HEK293 (cell line): ENCODE results near the gene DMPK.
A peak's percentile ranks its signal among the peaks of the same experiment; 100 is the strongest.

Source experiments
- BCL11A ChIP-seq: fragments of 450-650 bp; formaldehyde crosslinking; IDR thresholded peaks from 2 replicates; pipeline ENCODE4 v1.5.1; 2016; ENCODE audit warnings: low read depth, missing biosample characterization, missing genetic modification characterization
- GLIS1 ChIP-seq: fragments of 450-650 bp; formaldehyde crosslinking; IDR thresholded peaks from 2 replicates; pipeline ENCODE4 v1.5.1; 2016; ENCODE audit warnings: missing biosample characterization, missing genetic modification characterization
- IKZF3 ChIP-seq: fragments of 450-650 bp; IDR thresholded peaks from 2 replicates; pipeline ENCODE4 v1.5.0; 2018; ENCODE audit warnings: missing biosample characterization, mild to moderate bottlenecking, missing genetic modification characterization, moderate library complexity
- SALL2 ChIP-seq: fragments of 450-650 bp; formaldehyde crosslinking; IDR thresholded peaks from 2 replicates; pipeline ENCODE4 v1.5.0; 2017; ENCODE audit warnings: missing biosample characterization, mild to moderate bottlenecking, missing genetic modification characterization, borderline replicate concordance
- SETDB1 ChIP-seq: IDR thresholded peaks from one replicate; pipeline ENCODE4 v1.6.1; 2017; ENCODE audit warnings: mild to moderate bottlenecking, low read length, moderate library complexity, mixed read lengths; ENCODE audit not compliant: insufficient read length
- SP2 ChIP-seq: fragments of 450-650 bp; formaldehyde crosslinking; IDR thresholded peaks from 2 replicates; pipeline ENCODE4 v1.5.1; 2016; ENCODE audit warnings: missing biosample characterization, missing genetic modification characterization
- WT1 ChIP-seq: fragments of 450-650 bp; formaldehyde crosslinking; IDR thresholded peaks from 2 replicates; pipeline ENCODE4 v1.5.1; 2016; ENCODE audit warnings: missing biosample characterization, missing genetic modification characterization
- ZBTB6 ChIP-seq: fragments of 450-650 bp; formaldehyde crosslinking; IDR thresholded peaks from 2 replicates; pipeline ENCODE4 v1.5.1; 2017; ENCODE audit warnings: missing biosample characterization, missing genetic modification characterization
- ZBTB8A ChIP-seq: fragments of 450-650 bp; formaldehyde crosslinking; IDR thresholded peaks from 2 replicates; pipeline ENCODE4 v1.5.1; 2016; ENCODE audit warnings: missing biosample characterization, missing genetic modification characterization
- ZNF138 ChIP-seq: fragments of 450-650 bp; formaldehyde crosslinking; IDR thresholded peaks from 2 replicates; pipeline ENCODE4 v1.5.1; 2016; ENCODE audit warnings: missing biosample characterization, missing genetic modification characterization, borderline replicate concordance
- ZNF184 ChIP-seq: fragments of 450-650 bp; IDR thresholded peaks from 2 replicates; pipeline ENCODE4 v1.5.1; 2018; ENCODE audit warnings: missing biosample characterization, mild to moderate bottlenecking, missing genetic modification characterization
- ZNF2 ChIP-seq: fragments of 450-650 bp; formaldehyde crosslinking; IDR thresholded peaks from 2 replicates; pipeline ENCODE4 v1.5.1; 2016; ENCODE audit warnings: missing biosample characterization, missing genetic modification characterization
- ZNF223 ChIP-seq: fragments of 450-650 bp; formaldehyde crosslinking; IDR thresholded peaks from 2 replicates; pipeline ENCODE4 v1.5.1; 2016; ENCODE audit warnings: missing biosample characterization, missing genetic modification characterization
- ZNF366 ChIP-seq: fragments of 450-650 bp; formaldehyde crosslinking; conservative IDR thresholded peaks from 2 replicates; pipeline ENCODE4 v1.5.1; 2016; ENCODE audit warnings: missing biosample characterization, missing genetic modification characterization
- ZNF449 ChIP-seq: fragments of 450-650 bp; formaldehyde crosslinking; IDR thresholded peaks from 2 replicates; pipeline ENCODE4 v1.5.1; 2017; ENCODE audit warnings: missing biosample characterization, mild to moderate bottlenecking, missing genetic modification characterization, moderate library complexity
- ZNF510 ChIP-seq: fragments of 450-650 bp; formaldehyde crosslinking; IDR thresholded peaks from 2 replicates; pipeline ENCODE4 v1.5.1; 2018; ENCODE audit warnings: mild to moderate bottlenecking, missing genetic modification characterization, missing biosample characterization; ENCODE audit not compliant: insufficient replicate concordance
- ZNF513 ChIP-seq: fragments of 450-650 bp; IDR thresholded peaks from 2 replicates; pipeline ENCODE4 v1.5.1; 2018; ENCODE audit warnings: missing biosample characterization, missing genetic modification characterization
- ZNF530 ChIP-seq: fragments of 450-650 bp; formaldehyde crosslinking; IDR thresholded peaks from 2 replicates; pipeline ENCODE4 v1.5.1; 2016; ENCODE audit warnings: low read depth, missing biosample characterization, missing genetic modification characterization
- ZNF610 ChIP-seq: fragments of 450-650 bp; formaldehyde crosslinking; IDR thresholded peaks from 2 replicates; pipeline ENCODE4 v1.5.1; 2016; ENCODE audit warnings: missing biosample characterization, missing genetic modification characterization, borderline replicate concordance
- ZNF624 ChIP-seq: fragments of 450-650 bp; formaldehyde crosslinking; IDR thresholded peaks from 2 replicates; pipeline ENCODE4 v1.5.1; 2017; ENCODE audit warnings: missing biosample characterization, missing genetic modification characterization
- ZNF658 ChIP-seq: fragments of 450-650 bp; formaldehyde crosslinking; IDR thresholded peaks from 2 replicates; pipeline ENCODE4; 2016; ENCODE audit warnings: missing biosample characterization, missing genetic modification characterization
- ZNF768 ChIP-seq: fragments of 450-650 bp; formaldehyde crosslinking; IDR thresholded peaks from 2 replicates; pipeline ENCODE4 v1.5.1; 2018; ENCODE audit warnings: missing biosample characterization, mild to moderate bottlenecking, missing genetic modification characterization
- ZSCAN16 ChIP-seq: fragments of 450-650 bp; formaldehyde crosslinking; IDR thresholded peaks from 2 replicates; pipeline ENCODE4 v1.5.1; 2016; ENCODE audit warnings: missing biosample characterization, missing genetic modification characterization
- ZSCAN30 ChIP-seq: fragments of 450-650 bp; IDR thresholded peaks from 2 replicates; pipeline ENCODE4 v1.5.1; 2018; ENCODE audit warnings: missing biosample characterization, mild to moderate bottlenecking, missing genetic modification characterization, moderate library complexity
- TF ChIP-seq, protein P1 (sequence below): fragments of 450-650 bp; formaldehyde crosslinking; IDR thresholded peaks from 2 replicates; pipeline ENCODE4 v1.5.1; 2016; ENCODE audit warnings: missing biosample characterization, missing genetic modification characterization
- TF ChIP-seq, protein P2 (sequence below): fragments of 450-650 bp; formaldehyde crosslinking; IDR thresholded peaks from 2 replicates; pipeline ENCODE4 v1.5.1; 2016; ENCODE audit warnings: missing biosample characterization, missing genetic modification characterization, borderline replicate concordance
- TF ChIP-seq, protein P3 (sequence below): fragments of 450-650 bp; formaldehyde crosslinking; IDR thresholded peaks from 2 replicates; pipeline ENCODE4 v1.5.1; 2016; ENCODE audit warnings: missing biosample characterization, missing genetic modification characterization

The DMPK gene

DNA sequence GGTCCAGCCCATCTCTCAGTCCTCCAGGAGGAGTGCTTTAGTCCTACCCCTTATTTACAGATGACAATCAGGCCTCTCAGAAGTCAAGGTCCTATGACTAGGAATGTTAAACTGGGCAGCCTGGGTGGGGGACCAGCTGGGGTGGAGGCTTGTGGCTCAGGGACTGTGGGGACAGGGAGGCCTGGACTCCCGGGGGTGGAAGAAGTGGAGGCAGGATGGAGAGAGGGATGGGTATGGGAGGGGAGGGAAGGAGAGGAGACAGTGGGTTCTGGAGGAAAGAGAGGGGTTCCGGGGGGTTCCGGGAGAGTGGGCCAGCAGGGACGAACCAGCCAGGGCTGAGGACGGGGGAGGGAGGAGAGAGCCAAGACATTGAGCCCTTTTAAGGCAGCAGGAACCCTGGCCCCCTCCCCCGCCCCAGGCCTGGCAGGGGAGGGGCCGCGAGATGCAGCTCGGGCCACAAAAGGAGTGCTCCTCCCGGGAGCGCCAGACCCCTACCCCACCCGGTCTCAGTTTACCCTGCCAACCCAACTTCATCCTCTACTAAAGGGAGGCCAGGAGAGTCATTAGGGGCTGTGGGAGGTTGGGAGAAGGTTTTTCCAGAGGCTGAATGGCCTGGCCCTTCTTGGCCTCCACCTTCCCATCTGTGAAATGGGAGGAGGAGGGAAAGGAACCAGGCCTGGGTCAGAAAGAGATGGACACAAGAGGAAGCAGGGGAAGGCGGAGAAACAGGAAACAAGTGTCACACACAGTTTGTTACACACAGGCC, 1.7 kb downstream of the DMPK start (continued):
- TF ChIP-seq, protein P1, sequence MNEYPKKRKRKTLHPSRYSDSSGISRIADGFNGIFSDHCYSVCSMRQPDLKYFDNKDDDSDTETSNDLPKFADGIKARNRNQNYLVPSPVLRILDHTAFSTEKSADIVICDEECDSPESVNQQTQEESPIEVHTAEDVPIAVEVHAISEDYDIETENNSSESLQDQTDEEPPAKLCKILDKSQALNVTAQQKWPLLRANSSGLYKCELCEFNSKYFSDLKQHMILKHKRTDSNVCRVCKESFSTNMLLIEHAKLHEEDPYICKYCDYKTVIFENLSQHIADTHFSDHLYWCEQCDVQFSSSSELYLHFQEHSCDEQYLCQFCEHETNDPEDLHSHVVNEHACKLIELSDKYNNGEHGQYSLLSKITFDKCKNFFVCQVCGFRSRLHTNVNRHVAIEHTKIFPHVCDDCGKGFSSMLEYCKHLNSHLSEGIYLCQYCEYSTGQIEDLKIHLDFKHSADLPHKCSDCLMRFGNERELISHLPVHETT, result 0 out of 2 replicates have a peak, but pooled peaks have one; percentile 31
- TF ChIP-seq SP2 (no peak), BCL11A (tag by site-specific recombination) (0 out of 2 replicates have a peak, but pooled peaks have one; percentile 17), ZNF624 (tag by site-specific recombination) (no peak), ZBTB6 (tag by site-specific recombination) (peak; percentile 42; the same call in 1 of the 2 replicates), IKZF3 (tag by site-specific recombination) (no peak), ZNF223 (tag by site-specific recombination) (no peak), ZSCAN16 (no peak), ZNF2 (tag by site-specific recombination) (no peak), ZNF658 (no peak), ZNF610 (tag by site-specific recombination) (no peak), SALL2 (no peak), ZNF530 (tag by site-specific recombination) (no peak), ZNF768 (tag by site-specific recombination) (no peak), SETDB1 (no peak), ZNF449 (tag by site-specific recombination) (no peak), ZNF513 (no peak), ZSCAN30 (tag by site-specific recombination) (no peak), GLIS1 (peak; percentile 82), ZNF184 (no peak), ZNF138 (tag by site-specific recombination) (no peak), ZBTB8A (tag by site-specific recombination) (peak; percentile 50), ZNF366 (tag by site-specific recombination) (peak; percentile 69), ZNF510 (tag by site-specific recombination) (no peak), WT1 (no peak)
- TF ChIP-seq, protein P2, sequence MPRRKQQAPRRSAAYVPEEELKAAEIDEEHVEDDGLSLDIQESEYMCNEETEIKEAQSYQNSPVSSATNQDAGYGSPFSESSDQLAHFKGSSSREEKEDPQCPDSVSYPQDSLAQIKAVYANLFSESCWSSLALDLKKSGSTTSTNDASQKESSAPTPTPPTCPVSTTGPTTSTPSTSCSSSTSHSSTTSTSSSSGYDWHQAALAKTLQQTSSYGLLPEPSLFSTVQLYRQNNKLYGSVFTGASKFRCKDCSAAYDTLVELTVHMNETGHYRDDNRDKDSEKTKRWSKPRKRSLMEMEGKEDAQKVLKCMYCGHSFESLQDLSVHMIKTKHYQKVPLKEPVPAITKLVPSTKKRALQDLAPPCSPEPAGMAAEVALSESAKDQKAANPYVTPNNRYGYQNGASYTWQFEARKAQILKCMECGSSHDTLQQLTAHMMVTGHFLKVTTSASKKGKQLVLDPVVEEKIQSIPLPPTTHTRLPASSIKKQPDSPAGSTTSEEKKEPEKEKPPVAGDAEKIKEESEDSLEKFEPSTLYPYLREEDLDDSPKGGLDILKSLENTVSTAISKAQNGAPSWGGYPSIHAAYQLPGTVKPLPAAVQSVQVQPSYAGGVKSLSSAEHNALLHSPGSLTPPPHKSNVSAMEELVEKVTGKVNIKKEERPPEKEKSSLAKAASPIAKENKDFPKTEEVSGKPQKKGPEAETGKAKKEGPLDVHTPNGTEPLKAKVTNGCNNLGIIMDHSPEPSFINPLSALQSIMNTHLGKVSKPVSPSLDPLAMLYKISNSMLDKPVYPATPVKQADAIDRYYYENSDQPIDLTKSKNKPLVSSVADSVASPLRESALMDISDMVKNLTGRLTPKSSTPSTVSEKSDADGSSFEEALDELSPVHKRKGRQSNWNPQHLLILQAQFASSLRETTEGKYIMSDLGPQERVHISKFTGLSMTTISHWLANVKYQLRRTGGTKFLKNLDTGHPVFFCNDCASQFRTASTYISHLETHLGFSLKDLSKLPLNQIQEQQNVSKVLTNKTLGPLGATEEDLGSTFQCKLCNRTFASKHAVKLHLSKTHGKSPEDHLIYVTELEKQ (tag by site-specific recombination), result no peak
- TF ChIP-seq, protein P3, sequence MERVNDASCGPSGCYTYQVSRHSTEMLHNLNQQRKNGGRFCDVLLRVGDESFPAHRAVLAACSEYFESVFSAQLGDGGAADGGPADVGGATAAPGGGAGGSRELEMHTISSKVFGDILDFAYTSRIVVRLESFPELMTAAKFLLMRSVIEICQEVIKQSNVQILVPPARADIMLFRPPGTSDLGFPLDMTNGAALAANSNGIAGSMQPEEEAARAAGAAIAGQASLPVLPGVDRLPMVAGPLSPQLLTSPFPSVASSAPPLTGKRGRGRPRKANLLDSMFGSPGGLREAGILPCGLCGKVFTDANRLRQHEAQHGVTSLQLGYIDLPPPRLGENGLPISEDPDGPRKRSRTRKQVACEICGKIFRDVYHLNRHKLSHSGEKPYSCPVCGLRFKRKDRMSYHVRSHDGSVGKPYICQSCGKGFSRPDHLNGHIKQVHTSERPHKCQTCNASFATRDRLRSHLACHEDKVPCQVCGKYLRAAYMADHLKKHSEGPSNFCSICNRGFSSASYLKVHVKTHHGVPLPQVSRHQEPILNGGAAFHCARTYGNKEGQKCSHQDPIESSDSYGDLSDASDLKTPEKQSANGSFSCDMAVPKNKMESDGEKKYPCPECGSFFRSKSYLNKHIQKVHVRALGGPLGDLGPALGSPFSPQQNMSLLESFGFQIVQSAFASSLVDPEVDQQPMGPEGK, result peak; percentile 65; the same call in 1 of the 2 replicates
